Vagina (tissue), 2 donors: ENCODE data around the gene PDYN.

Experiments
- POLR2A ChIP-seq, 2 donors: fragments of 450-650 bp; IDR thresholded peaks; one replicate each; pipeline ENCODE4 v1.6.1; 2017; ENCODE audit warnings: antibody characterized with exemption in 2 of 2, mild to moderate bottlenecking in 2 of 2, moderate library complexity in 2 of 2
- TF ChIP-seq, protein P1 (sequence below), 3 experiments: fragments of 450-650 bp in 2 of 3; fragments of 200-600 bp in 1 of 3; sonication (generic) in 1 of 3; IDR thresholded peaks; one replicate each; pipeline ENCODE4 v1.5.1; 2017 to 2019; ENCODE audit warnings: antibody characterized with exemption in 3 of 3, mild to moderate bottlenecking in 2 of 3, moderate library complexity in 2 of 3

DNA sequence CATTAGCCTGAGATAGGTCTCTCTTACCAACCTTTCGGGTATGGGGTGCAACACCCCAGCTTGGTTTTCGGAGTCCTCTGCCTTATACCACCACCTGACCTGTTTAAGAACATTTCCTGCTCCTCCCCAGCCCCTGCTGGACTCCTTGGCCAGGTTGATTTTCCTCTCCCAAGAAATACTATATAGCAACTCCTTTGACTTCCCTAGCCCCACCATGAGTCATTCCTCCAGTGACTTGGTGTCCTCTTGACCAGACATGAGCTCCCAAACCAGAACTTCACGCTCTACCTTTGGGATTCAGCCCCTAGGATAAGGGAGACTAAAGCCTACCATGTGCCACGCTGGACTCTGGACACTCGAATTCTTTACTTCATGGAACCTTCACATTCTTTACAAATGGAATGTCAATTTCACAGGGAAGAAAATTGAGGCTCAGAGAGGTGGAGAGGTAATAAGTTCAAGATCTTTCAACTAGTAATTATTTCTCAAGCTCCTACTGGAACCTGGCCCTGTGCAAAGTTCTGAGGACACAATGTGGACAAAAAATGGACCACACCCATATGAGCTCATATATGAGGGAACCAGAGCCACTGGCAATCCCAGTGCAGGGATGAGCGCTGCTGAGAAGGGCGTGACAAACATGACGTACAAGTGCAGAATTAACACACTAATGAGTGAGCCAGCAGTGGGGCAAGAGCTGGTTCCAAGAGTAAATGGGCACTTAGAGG lies 50.4 kb downstream of the PDYN start:
- TF ChIP-seq, protein P1, sequence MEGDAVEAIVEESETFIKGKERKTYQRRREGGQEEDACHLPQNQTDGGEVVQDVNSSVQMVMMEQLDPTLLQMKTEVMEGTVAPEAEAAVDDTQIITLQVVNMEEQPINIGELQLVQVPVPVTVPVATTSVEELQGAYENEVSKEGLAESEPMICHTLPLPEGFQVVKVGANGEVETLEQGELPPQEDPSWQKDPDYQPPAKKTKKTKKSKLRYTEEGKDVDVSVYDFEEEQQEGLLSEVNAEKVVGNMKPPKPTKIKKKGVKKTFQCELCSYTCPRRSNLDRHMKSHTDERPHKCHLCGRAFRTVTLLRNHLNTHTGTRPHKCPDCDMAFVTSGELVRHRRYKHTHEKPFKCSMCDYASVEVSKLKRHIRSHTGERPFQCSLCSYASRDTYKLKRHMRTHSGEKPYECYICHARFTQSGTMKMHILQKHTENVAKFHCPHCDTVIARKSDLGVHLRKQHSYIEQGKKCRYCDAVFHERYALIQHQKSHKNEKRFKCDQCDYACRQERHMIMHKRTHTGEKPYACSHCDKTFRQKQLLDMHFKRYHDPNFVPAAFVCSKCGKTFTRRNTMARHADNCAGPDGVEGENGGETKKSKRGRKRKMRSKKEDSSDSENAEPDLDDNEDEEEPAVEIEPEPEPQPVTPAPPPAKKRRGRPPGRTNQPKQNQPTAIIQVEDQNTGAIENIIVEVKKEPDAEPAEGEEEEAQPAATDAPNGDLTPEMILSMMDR (IDR thresholded peaks at IDR 0.05) = no peak
- no peak for TF ChIP-seq POLR2A (IDR thresholded peaks at IDR 0.05)
